Measurements from ENCODE around the gene NKAPL. TPM values are rescaled to one million over a fixed set of nuclear protein-coding genes. Genes with fewer than 3 reads are reported as not detected.

Gene NKAPL
- total and polyA plus RNA-seq, 2 of the 13 experiments (the other 11 are each of a cell fraction or from before 2014, with no cell fraction given): not detected

DNA sequence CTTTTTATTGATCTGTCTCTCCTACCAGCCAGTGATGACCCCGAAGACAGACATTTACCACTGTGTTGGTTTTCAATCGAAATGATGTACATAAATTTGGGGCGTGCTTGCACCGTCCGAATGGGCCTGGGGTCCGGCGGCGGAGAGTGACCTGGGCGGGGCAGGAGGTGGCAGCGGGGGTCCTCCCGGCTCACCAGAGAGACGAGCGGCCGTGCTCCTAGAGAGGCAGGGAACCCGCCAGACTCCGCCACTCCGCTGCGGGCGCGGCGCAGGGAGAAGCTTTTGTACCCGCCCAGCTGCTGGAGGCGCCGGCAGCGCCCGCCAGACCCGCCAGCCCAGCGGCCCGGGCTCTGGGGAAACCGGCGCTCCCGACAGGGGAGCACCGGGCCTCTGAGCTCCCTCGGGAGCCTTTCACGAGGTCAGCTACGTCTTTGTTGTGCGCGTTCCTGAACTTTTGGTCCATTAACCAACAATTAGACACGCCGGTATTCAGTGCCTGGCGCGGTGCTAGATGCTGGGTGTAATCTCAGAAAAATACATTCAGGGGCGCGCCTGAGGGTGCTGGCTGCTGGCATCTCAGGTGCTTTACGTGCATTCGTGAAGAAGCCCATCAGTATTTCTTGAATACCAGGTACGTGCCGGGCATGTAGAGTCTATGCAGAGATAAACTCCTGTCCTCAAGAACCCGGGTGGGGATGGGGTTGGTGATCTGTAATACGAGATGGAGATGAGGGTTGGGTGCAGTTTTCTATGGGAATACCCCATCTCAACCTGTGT is 22.4 kb downstream of the NKAPL start, which contains the start of gene PGBD1 (continued):
- TF ChIP-seq SOX13 (IDR thresholded peaks at IDR 0.05) (no peak), SOX13 (CRISPR knock-in tag; conservative IDR thresholded peaks at IDR 0.05 in 1 of 2, IDR thresholded peaks at IDR 0.05 in 1 of 2) (peak in 1 of 2 experiments; percentile 48; a peak in 1 of 4 replicates), TCF7L2 (IDR thresholded peaks at IDR 0.05; ENCODE audit: low read depth, low read length) (no peak), RELA (CRISPR knock-in tag; IDR thresholded peaks at IDR 0.05) (no peak), ZNF891 (CRISPR knock-in tag; IDR thresholded peaks at IDR 0.05) (peak; percentile 74), CREB1 (IDR thresholded peaks at IDR 0.05) (no peak), CREB1 (CRISPR knock-in tag; IDR thresholded peaks at IDR 0.05) (no peak), RFXAP (CRISPR knock-in tag; IDR thresholded peaks at IDR 0.05; ENCODE audit: borderline replicate concordance) (no peak), ZNF432 (CRISPR knock-in tag; IDR thresholded peaks at IDR 0.05; ENCODE audit: borderline replicate concordance) (no peak), ZNF501 (CRISPR knock-in tag; IDR thresholded peaks at IDR 0.05) (peak; percentile 92), PRMT3 (CRISPR knock-in tag; IDR thresholded peaks at IDR 0.05; ENCODE audit: borderline replicate concordance, low read depth) (no peak)
- TF ChIP-seq, protein P1, sequence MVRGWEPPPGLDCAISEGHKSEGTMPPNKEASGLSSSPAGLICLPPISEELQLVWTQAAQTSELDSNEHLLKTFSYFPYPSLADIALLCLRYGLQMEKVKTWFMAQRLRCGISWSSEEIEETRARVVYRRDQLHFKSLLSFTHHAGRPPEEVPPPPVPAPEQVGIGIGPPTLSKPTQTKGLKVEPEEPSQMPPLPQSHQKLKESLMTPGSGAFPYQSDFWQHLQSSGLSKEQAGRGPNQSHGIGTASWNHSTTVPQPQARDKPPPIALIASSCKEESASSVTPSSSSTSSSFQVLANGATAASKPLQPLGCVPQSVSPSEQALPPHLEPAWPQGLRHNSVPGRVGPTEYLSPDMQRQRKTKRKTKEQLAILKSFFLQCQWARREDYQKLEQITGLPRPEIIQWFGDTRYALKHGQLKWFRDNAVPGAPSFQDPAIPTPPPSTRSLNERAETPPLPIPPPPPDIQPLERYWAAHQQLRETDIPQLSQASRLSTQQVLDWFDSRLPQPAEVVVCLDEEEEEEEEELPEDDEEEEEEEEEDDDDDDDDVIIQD (CRISPR knock-in tag; IDR thresholded peaks at IDR 0.05; ENCODE audit: low read depth): no peak
- TF ChIP-seq, protein P2, sequence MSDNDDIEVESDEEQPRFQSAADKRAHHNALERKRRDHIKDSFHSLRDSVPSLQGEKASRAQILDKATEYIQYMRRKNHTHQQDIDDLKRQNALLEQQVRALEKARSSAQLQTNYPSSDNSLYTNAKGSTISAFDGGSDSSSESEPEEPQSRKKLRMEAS (IDR thresholded peaks at IDR 0.05): peak; percentile 65; the same call in 1 of the 2 replicates
- TF ChIP-seq, protein P3, sequence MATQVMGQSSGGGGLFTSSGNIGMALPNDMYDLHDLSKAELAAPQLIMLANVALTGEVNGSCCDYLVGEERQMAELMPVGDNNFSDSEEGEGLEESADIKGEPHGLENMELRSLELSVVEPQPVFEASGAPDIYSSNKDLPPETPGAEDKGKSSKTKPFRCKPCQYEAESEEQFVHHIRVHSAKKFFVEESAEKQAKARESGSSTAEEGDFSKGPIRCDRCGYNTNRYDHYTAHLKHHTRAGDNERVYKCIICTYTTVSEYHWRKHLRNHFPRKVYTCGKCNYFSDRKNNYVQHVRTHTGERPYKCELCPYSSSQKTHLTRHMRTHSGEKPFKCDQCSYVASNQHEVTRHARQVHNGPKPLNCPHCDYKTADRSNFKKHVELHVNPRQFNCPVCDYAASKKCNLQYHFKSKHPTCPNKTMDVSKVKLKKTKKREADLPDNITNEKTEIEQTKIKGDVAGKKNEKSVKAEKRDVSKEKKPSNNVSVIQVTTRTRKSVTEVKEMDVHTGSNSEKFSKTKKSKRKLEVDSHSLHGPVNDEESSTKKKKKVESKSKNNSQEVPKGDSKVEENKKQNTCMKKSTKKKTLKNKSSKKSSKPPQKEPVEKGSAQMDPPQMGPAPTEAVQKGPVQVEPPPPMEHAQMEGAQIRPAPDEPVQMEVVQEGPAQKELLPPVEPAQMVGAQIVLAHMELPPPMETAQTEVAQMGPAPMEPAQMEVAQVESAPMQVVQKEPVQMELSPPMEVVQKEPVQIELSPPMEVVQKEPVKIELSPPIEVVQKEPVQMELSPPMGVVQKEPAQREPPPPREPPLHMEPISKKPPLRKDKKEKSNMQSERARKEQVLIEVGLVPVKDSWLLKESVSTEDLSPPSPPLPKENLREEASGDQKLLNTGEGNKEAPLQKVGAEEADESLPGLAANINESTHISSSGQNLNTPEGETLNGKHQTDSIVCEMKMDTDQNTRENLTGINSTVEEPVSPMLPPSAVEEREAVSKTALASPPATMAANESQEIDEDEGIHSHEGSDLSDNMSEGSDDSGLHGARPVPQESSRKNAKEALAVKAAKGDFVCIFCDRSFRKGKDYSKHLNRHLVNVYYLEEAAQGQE (IDR thresholded peaks at IDR 0.05; ENCODE audit: borderline replicate concordance in 1 of 2, low read depth in 1 of 2, low read length in 2 of 2): peak in 1 of 2 experiments; percentile 65; a peak in 1 of 4 replicates
- TF ChIP-seq, protein P4, sequence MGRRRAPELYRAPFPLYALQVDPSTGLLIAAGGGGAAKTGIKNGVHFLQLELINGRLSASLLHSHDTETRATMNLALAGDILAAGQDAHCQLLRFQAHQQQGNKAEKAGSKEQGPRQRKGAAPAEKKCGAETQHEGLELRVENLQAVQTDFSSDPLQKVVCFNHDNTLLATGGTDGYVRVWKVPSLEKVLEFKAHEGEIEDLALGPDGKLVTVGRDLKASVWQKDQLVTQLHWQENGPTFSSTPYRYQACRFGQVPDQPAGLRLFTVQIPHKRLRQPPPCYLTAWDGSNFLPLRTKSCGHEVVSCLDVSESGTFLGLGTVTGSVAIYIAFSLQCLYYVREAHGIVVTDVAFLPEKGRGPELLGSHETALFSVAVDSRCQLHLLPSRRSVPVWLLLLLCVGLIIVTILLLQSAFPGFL (CRISPR knock-in tag; IDR thresholded peaks at IDR 0.05): no peak
- TF ChIP-seq, protein P5, sequence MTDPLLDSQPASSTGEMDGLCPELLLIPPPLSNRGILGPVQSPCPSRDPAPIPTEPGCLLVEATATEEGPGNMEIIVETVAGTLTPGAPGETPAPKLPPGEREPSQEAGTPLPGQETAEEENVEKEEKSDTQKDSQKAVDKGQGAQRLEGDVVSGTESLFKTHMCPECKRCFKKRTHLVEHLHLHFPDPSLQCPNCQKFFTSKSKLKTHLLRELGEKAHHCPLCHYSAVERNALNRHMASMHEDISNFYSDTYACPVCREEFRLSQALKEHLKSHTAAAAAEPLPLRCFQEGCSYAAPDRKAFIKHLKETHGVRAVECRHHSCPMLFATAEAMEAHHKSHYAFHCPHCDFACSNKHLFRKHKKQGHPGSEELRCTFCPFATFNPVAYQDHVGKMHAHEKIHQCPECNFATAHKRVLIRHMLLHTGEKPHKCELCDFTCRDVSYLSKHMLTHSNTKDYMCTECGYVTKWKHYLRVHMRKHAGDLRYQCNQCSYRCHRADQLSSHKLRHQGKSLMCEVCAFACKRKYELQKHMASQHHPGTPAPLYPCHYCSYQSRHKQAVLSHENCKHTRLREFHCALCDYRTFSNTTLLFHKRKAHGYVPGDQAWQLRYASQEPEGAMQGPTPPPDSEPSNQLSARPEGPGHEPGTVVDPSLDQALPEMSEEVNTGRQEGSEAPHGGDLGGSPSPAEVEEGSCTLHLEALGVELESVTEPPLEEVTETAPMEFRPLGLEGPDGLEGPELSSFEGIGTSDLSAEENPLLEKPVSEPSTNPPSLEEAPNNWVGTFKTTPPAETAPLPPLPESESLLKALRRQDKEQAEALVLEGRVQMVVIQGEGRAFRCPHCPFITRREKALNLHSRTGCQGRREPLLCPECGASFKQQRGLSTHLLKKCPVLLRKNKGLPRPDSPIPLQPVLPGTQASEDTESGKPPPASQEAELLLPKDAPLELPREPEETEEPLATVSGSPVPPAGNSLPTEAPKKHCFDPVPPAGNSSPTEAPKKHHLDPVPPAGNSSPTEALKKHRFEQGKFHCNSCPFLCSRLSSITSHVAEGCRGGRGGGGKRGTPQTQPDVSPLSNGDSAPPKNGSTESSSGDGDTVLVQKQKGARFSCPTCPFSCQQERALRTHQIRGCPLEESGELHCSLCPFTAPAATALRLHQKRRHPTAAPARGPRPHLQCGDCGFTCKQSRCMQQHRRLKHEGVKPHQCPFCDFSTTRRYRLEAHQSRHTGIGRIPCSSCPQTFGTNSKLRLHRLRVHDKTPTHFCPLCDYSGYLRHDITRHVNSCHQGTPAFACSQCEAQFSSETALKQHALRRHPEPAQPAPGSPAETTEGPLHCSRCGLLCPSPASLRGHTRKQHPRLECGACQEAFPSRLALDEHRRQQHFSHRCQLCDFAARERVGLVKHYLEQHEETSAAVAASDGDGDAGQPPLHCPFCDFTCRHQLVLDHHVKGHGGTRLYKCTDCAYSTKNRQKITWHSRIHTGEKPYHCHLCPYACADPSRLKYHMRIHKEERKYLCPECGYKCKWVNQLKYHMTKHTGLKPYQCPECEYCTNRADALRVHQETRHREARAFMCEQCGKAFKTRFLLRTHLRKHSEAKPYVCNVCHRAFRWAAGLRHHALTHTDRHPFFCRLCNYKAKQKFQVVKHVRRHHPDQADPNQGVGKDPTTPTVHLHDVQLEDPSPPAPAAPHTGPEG (CRISPR knock-in tag; IDR thresholded peaks at IDR 0.05): peak; percentile 43; the same call in 1 of the 2 replicates

All from HepG2 (cell line).